B cell (primary cell): ENCODE results near the gene CLIP4. TPM values are rescaled to one million over a fixed set of nuclear protein-coding genes. Genes with fewer than 3 reads are reported as not detected.

Source experiments
- ATAC-seq: fragments of 200-7000 bp; cut with Tn5 transposase; one replicate; pipeline ENCODE4 v1.10.0; 2021; ENCODE audit warnings: low read depth, mild to moderate bottlenecking, moderate number of reproducible peaks, moderate library complexity
- CTCF ChIA-PET: fragments of 350-600 bp; sonication (Branson Sonifier 250); formaldehyde crosslinking; loops from one replicate; lab custom pipeline; 2021; ENCODE audit warnings: antibody characterized with exemption, inconsistent platforms; lab: Charles Lee
- POLR2A ChIA-PET: fragments of 350-600 bp; sonication (Branson Sonifier 250); formaldehyde crosslinking; loops from one replicate; lab custom pipeline; 2021; ENCODE audit warnings: antibody characterized with exemption; lab: Charles Lee
- DNase-seq: peaks from one replicate; pipeline ENCODE4 v3.0.0; 2013
- H2AFZ ChIP-seq: 2 replicates; pipeline ENCODE4 v1.6.1; 2012; ENCODE audit warnings: mild to moderate bottlenecking, low read depth, low read length; ENCODE audit not compliant: insufficient read depth, poor library complexity, severe bottlenecking
- H3K27ac ChIP-seq, 2 donors: 1 replicate in 1 of 2; 2 replicates in 1 of 2; pipeline ENCODE4 v1.5.1; 2012 to 2013; ENCODE audit warnings: low read length in 2 of 2, mild to moderate bottlenecking in 2 of 2, moderate library complexity in 1 of 2
- H3K27me3 ChIP-seq, 4 experiments: fragments of 200-600 bp in 1 of 4; sonication (generic) in 1 of 4; replicated peaks in 1 of 4; 1 replicate in 2 of 4; 2 replicates in 2 of 4; pipeline versions ENCODE4 v1.6.1 to v1.7.0; 2013 to 2016; ENCODE audit warnings: low read length in 3 of 4, mild to moderate bottlenecking in 2 of 4, mixed read lengths in 1 of 4, moderate library complexity in 1 of 4; ENCODE audit not compliant: insufficient read depth in 4 of 4, control insufficient read depth in 3 of 4; ENCODE audit errors: control extremely low read depth in 1 of 4
- H3K36me3 ChIP-seq, 2 experiments: replicated peaks in 1 of 2; 1 replicate in 1 of 2; 2 replicates in 1 of 2; pipeline versions ENCODE4 v1.6.1 to v1.7.1; 2013; ENCODE audit warnings: low read length in 1 of 2; ENCODE audit not compliant: insufficient read depth in 2 of 2, control insufficient read depth in 1 of 2; ENCODE audit errors: control extremely low read depth in 1 of 2, extremely low read depth in 1 of 2
- H3K4me1 ChIP-seq, 2 donors: fragments of 200-600 bp in 1 of 2; sonication (generic) in 1 of 2; 1 replicate in 1 of 2; 2 replicates in 1 of 2; pipeline versions ENCODE4 v1.5.1 to v1.6.1; 2013 to 2017; ENCODE audit warnings: low read length in 2 of 2; ENCODE audit not compliant: control insufficient read depth in 2 of 2, insufficient read depth in 2 of 2
- H3K4me2 ChIP-seq: replicated peaks from 2 replicates; pipeline ENCODE3; 2012; ENCODE audit warnings: mild to moderate bottlenecking, low read depth, low read length; ENCODE audit not compliant: poor library complexity, severe bottlenecking
- H3K4me3 ChIP-seq, 5 experiments: fragments of 200-600 bp in 1 of 5; sonication (generic) in 1 of 5; 1 replicate in 3 of 5; 2 replicates in 2 of 5; pipeline versions ENCODE4 v1.5.1 to v1.7.0; 2011 to 2016; ENCODE audit warnings: low read length in 4 of 5, mild to moderate bottlenecking in 4 of 5, low read depth in 2 of 5, control low read depth in 1 of 5, moderate library complexity in 1 of 5; ENCODE audit not compliant: insufficient read depth in 1 of 5; ENCODE audit errors: control extremely low read depth in 1 of 5, extremely low read depth in 1 of 5
- H3K79me2 ChIP-seq: fragments of 200-600 bp; sonication (generic); one replicate; pipeline ENCODE4 v1.6.0; 2016; ENCODE audit warnings: low read length; ENCODE audit not compliant: control insufficient read depth, insufficient read depth
- H3K9ac ChIP-seq: fragments of 200-600 bp; sonication (generic); 2 replicates; pipeline ENCODE4 v1.6.1; 2017; ENCODE audit warnings: mild to moderate bottlenecking, low read length, moderate library complexity
- H3K9me3 ChIP-seq, 3 donors: one replicate each; pipeline versions ENCODE4 v1.6.1 to v1.7.1; 2013; ENCODE audit warnings: low read length in 2 of 3; ENCODE audit not compliant: control insufficient read depth in 2 of 3, insufficient read depth in 1 of 3; ENCODE audit errors: control extremely low read depth in 1 of 3
- H4K20me1 ChIP-seq: 2 replicates; pipeline ENCODE4 v1.6.0; 2012; ENCODE audit warnings: mild to moderate bottlenecking, low read length; ENCODE audit not compliant: insufficient read depth, control insufficient read depth, poor library complexity, severe bottlenecking
- H3K27ac Mint-ChIP-seq: one replicate; pipeline ENCODE4 v1.8.0; 2021; ENCODE audit warnings: mixed read lengths
- H3K27me3 Mint-ChIP-seq: one replicate; pipeline ENCODE4 v1.8.0; 2021; ENCODE audit warnings: mixed read lengths
- H3K4me1 Mint-ChIP-seq: one replicate; pipeline ENCODE4 v1.8.0; 2021; ENCODE audit warnings: mixed read lengths
- H3K4me3 Mint-ChIP-seq: one replicate; pipeline ENCODE4 v1.8.0; 2021; ENCODE audit warnings: mixed read lengths
- H3K9me3 Mint-ChIP-seq: one replicate; pipeline ENCODE4 v1.8.0; 2022; ENCODE audit warnings: mixed read lengths; ENCODE audit not compliant: insufficient read depth
- EZH2 ChIP-seq: IDR thresholded peaks from 2 replicates; pipeline ENCODE4 v1.6.1; 2012; ENCODE audit warnings: borderline replicate concordance, low read depth, mild to moderate bottlenecking, moderate library complexity, low read length; ENCODE audit not compliant: insufficient read depth, poor library complexity, severe bottlenecking
- WGBS: methylation state at CpG from one replicate; pipeline ENCODE4 v1.1.5; 2013; ENCODE audit warnings: missing lambda C conversion rate; ENCODE audit not compliant: insufficient coverage; 5-methylcytosine and 5-hydroxymethylcytosine counted together
- intact Hi-C: fragments of 100-400 bp; cut with micrococcal nuclease; formaldehyde crosslinking; loops from one replicate; pipeline ENCODE4 v1.10.0; 2022
- polyA plus RNA-seq: library from polyadenylated mRNA; depleted of rRNA; stranded (reverse); fragments of >200 nt; gene quantifications from 2 replicates; pipeline ENCODE4 v1.2.3, GENCODE V29; 2012
- total RNA-seq, 2 donors: library from RNA; stranded (reverse); fragments of 120-200 nt in 1 of 2; gene quantifications; 1 replicate in 1 of 2; 2 replicates in 1 of 2; pipeline versions ENCODE4 v1.2.3 to v1.2.4, GENCODE V29; 2013 to 2022
- TF ChIP-seq, protein P1 (sequence below): fragments of 200-600 bp; IDR thresholded peaks from one replicate; pipeline ENCODE4 v1.8.0; 2022; ENCODE audit warnings: antibody characterized with exemption, mild to moderate bottlenecking

The CLIP4 gene
- total and polyA plus RNA-seq, 2 donors (not counting 1 experiment from before 2014, with no cell fraction given), result 4.0 to 20.8 TPM

DNA sequence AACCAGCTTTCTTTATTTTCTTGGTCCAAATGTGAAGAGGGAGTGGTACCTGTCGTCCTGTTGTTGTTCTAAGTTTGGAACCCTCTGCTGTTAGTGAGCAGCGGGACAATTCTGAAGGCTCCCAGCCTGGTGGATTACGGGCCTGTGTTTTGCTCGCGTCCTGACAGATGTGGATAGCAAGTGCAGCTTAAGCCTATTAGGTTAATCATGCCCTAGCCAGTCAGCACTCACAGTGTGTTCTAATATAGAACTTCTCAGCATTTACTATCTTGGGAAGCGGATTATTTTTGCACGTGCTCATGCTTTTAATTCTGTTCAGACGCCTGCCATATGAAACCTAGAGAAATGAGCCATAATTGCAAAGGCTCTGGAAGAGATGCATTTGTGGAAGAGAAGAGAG, 40.8 kb upstream of the CLIP4 start, which contains the start of gene PCARE:
Gene PCARE (minus strand): TSS at position 113 of the 400 bp plus-strand sequence. CDS start 262 bp downstream, outside the sequence.
- no peak within 1 kb of the TSS for H3K27ac ChIP-seq
- no peaks in the 10 kb centered on the region for H3K4me1 ChIP-seq
- no peaks in the 10 kb centered on the region for H3K36me3 ChIP-seq
- no peak within 1 kb of the TSS for H3K4me3 Mint-ChIP-seq
- CTCF ChIA-PET, result no interaction called here
- POLR2A ChIA-PET, result no interaction called here
- intact Hi-C loops, result no loop called here
- no peak within 1 kb of the TSS for H3K4me3 ChIP-seq
- DNase-seq (no peak), ATAC-seq (no peak)
- H4K20me1 ChIP-seq, result no peaks in the 10 kb centered on the region
- no peak within 1 kb of the TSS for H2AFZ ChIP-seq
- no peak within 1 kb of the TSS for H3K9ac ChIP-seq
- peaks cover 0 to 2% (median 0%) of the 10 kb centered on the region in 3 donors for H3K9me3 ChIP-seq
- no peaks in the 10 kb centered on the region for H3K4me1 Mint-ChIP-seq
- H3K79me2 ChIP-seq, result no peaks in the 10 kb centered on the region
- WGBS, result 92% methylated on average over 2 of the region's 8 CpGs
- H3K9me3 Mint-ChIP-seq, result no peaks in the 10 kb centered on the region
- TF ChIP-seq, protein P1, sequence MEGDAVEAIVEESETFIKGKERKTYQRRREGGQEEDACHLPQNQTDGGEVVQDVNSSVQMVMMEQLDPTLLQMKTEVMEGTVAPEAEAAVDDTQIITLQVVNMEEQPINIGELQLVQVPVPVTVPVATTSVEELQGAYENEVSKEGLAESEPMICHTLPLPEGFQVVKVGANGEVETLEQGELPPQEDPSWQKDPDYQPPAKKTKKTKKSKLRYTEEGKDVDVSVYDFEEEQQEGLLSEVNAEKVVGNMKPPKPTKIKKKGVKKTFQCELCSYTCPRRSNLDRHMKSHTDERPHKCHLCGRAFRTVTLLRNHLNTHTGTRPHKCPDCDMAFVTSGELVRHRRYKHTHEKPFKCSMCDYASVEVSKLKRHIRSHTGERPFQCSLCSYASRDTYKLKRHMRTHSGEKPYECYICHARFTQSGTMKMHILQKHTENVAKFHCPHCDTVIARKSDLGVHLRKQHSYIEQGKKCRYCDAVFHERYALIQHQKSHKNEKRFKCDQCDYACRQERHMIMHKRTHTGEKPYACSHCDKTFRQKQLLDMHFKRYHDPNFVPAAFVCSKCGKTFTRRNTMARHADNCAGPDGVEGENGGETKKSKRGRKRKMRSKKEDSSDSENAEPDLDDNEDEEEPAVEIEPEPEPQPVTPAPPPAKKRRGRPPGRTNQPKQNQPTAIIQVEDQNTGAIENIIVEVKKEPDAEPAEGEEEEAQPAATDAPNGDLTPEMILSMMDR, result no peak
- no peak for TF ChIP-seq EZH2
- H3K27ac Mint-ChIP-seq, result no peak within 1 kb of the TSS
- peaks cover 4% of the 10 kb centered on the region for H3K27me3 Mint-ChIP-seq
- no peaks in the 10 kb centered on the region for H3K27me3 ChIP-seq
- no peak within 1 kb of the TSS for H3K4me2 ChIP-seq

- Histone ChIP-seq H2AFZ (no peak overlapping the region), H3K4me2 (no peak overlapping the region), H3K27me3 (no peaks in the 10 kb centered on the region), H4K20me1 (no peaks in the 10 kb centered on the region), H3K4me1 (no peaks in the 10 kb centered on the region), H3K36me3 (no peaks in the 10 kb centered on the region), H3K9me3 (peaks cover 0 to 15% (median 13%) of the 10 kb centered on the region in 3 donors), H3K9ac (no peak overlapping the region), H3K27ac (no peak overlapping the region), H3K4me3 (no peak overlapping the region), H3K79me2 (no peaks in the 10 kb centered on the region)
- TF ChIP-seq, protein P1, result no peak
- no peak for TF ChIP-seq EZH2
- ChIA-PET POLR2A (no interaction called here), CTCF (no interaction called here)
- ATAC-seq, result no peak
- intact Hi-C loops, result no loop called here
- Mint-ChIP-seq H3K27me3 (peaks cover 4% of the 10 kb centered on the region), H3K9me3 (no peaks in the 10 kb centered on the region), H3K4me3 (no peak overlapping the region), H3K4me1 (no peaks in the 10 kb centered on the region), H3K27ac (no peak overlapping the region)
- no peak for DNase-seq
- WGBS, result 89% methylated on average over 11 of the region's 14 CpGs
Measured at GRCh38 chr2:29075894-29076705, 39.1 kb upstream of the CLIP4 start.
